ENCODE data around the gene TBC1D16. TPM values are rescaled to one million over a fixed set of nuclear protein-coding genes. Genes with fewer than 3 reads are reported as not detected.

The TBC1D16 gene
- total RNA-seq, 4 donors from 2014 or later, result 9.1 to 28.0 (median 22.3) TPM

GRCh38 chr17:79939755-79940458, 95.8 kb downstream of the TBC1D16 start:
- intact Hi-C loops (cut with DNase I; ENCODE audit: low total_unique reads), result no loop called here
- TF ChIP-seq CTCF (IDR thresholded peaks at IDR 0.05), result no peak
- no peak for TF ChIP-seq POLR2A (IDR thresholded peaks at IDR 0.05)
- peak in 1 of 2 donors; percentile 52 for DNase-seq (ENCODE audit: low spot score in 2 of 2)
- 89 to 91% methylated on average over 25 of the region's 25 CpGs for WGBS, 2 donors
- H3K4me3 ChIP-seq (ENCODE audit: low read depth, poor library complexity, severe bottlenecking), result no peak overlapping the region

GRCh38 chr17:79939094-79939435, 96.6 kb downstream of the TBC1D16 start:
- TF ChIP-seq POLR2A (IDR thresholded peaks at IDR 0.05) (no peak), CTCF (IDR thresholded peaks at IDR 0.05) (no peak)
- WGBS, 2 donors, result 90 to 93% methylated on average over 7 of the region's 7 CpGs
- intact Hi-C loops (cut with DNase I; ENCODE audit: low total_unique reads), result no loop called here
- no peak overlapping the region for H3K4me3 ChIP-seq (ENCODE audit: low read depth, poor library complexity, severe bottlenecking)
- DNase-seq (ENCODE audit: low spot score in 2 of 2), result no peak

GRCh38 chr17:79938336-79939093, 97.2 kb downstream of the TBC1D16 start:
- WGBS, 2 donors, result 78 to 79% methylated on average over 13 of the region's 13 CpGs
- no peak overlapping the region for H3K4me3 ChIP-seq (ENCODE audit: low read depth, poor library complexity, severe bottlenecking)
- DNase-seq (ENCODE audit: low spot score in 2 of 2), result no peak
- intact Hi-C loops (cut with DNase I; ENCODE audit: low total_unique reads), result no loop called here
- TF ChIP-seq CTCF (IDR thresholded peaks at IDR 0.05) (no peak), POLR2A (IDR thresholded peaks at IDR 0.05) (no peak)

GRCh38 chr17:79937391-79938335, 98.0 kb downstream of the TBC1D16 start:
- H3K4me3 ChIP-seq (ENCODE audit: low read depth, poor library complexity, severe bottlenecking), result no peak overlapping the region
- WGBS, 2 donors, result 52 to 54% methylated on average over 35 to 37 of the region's 37 CpGs
- intact Hi-C loops (cut with DNase I; ENCODE audit: low total_unique reads), result no loop called here
- no peak for DNase-seq (ENCODE audit: low spot score in 2 of 2)
- TF ChIP-seq POLR2A (IDR thresholded peaks at IDR 0.05) (no peak), CTCF (IDR thresholded peaks at IDR 0.05) (no peak)

DNA sequence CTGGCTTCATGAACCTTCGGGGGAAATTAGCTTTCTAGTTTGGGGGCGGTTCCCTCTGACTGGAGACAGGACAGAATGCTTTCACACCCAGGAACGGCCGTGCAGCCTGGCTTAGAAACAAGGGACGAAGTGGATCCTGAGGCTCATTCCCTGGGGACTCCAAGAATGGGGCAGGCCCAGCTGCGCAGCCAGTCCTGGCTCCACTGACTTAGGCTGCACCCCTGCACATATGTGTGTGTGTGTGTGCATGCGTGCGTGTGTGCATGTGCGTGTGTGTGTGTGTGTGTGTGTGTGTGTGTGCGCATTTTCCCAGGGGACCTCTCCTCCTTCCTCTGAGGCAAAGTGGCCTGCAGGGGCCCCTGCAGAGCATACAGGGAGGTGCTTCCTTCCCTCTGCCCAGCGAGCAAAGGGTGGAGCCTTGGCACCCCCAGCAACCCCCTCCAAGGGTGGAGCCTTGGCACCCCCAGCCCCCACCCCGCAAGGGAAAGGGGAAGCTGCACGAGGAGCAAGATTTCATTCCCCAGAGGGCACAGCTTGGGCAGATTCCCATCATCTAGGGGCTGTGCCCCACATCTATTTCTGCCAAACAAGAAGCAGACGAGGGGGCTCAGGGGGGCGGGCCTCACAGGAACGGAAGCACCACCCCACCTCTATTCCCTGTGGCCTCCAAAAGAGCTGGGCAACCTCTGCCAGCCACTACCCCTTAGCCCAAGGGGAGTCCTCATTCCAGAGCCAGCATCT, 98.9 kb downstream of the TBC1D16 start:
- 40 to 55% methylated on average over 11 to 12 of the region's 16 CpGs for WGBS, 2 donors
- H3K4me3 ChIP-seq (ENCODE audit: low read depth, poor library complexity, severe bottlenecking), result no peak overlapping the region
- DNase-seq (ENCODE audit: low spot score in 2 of 2), result no peak
- TF ChIP-seq CTCF (IDR thresholded peaks at IDR 0.05) (no peak), POLR2A (IDR thresholded peaks at IDR 0.05) (no peak)
- intact Hi-C loops (cut with DNase I; ENCODE audit: low total_unique reads), result no loop called here

All from lower leg skin (tissue), 4 donors.